ENCODE results near the gene GCKR. TPM values are rescaled to one million over a fixed set of nuclear protein-coding genes. Genes with fewer than 3 reads are reported as not detected.

Gene GCKR
- total and polyA plus RNA-seq, 2 of the 13 experiments (the other 11 are each of a cell fraction or from before 2014, with no cell fraction given) = 15.2 to 48.3 TPM

GRCh38 chr2:27489498-27490397 lies 6.9 kb upstream of the GCKR start, which contains the start of gene IFT172 (continued):
- peak in 1 of 2 experiments; percentile 73; a peak in 1 of 4 replicates for TF ChIP-seq KLF16 (CRISPR knock-in tag; IDR thresholded peaks at IDR 0.05)
- TF ChIP-seq NCOA1 (CRISPR knock-in tag; IDR thresholded peaks at IDR 0.05) = no peak
- no peak for TF ChIP-seq ZNF709 (CRISPR knock-in tag; IDR thresholded peaks at IDR 0.05)
- peak; percentile 30; the same call in 1 of the 2 replicates for TF ChIP-seq ZSCAN29 (CRISPR knock-in tag; conservative IDR thresholded peaks at IDR 0.05)
- TF ChIP-seq, protein P1, sequence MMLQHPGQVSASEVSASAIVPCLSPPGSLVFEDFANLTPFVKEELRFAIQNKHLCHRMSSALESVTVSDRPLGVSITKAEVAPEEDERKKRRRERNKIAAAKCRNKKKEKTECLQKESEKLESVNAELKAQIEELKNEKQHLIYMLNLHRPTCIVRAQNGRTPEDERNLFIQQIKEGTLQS (CRISPR knock-in tag; IDR thresholded peaks at IDR 0.05) = 0 out of 2 replicates have a peak, but pooled peaks have one; percentile 37
- TF ChIP-seq SRY (CRISPR knock-in tag; IDR thresholded peaks at IDR 0.05) = peak; percentile 33; the same call in 1 of the 2 replicates
- no peak for TF ChIP-seq NFE2L2 (IDR thresholded peaks at IDR 0.05; ENCODE audit: low read length)
- no peak for TF ChIP-seq SMARCC2 (IDR thresholded peaks at IDR 0.05)
- no peak; the same call in 1 of the 2 replicates for TF ChIP-seq RELA (CRISPR knock-in tag; IDR thresholded peaks at IDR 0.05)
- TF ChIP-seq KDM5B (CRISPR knock-in tag; IDR thresholded peaks at IDR 0.05; ENCODE audit: borderline replicate concordance) = peak; percentile 74; the same call in 1 of the 2 replicates
- no peak for TF ChIP-seq NCOA5 (CRISPR knock-in tag; IDR thresholded peaks at IDR 0.05)
- TF ChIP-seq ZBTB7A (CRISPR knock-in tag; IDR thresholded peaks at IDR 0.05) = no peak
- peak; percentile 100 for TF ChIP-seq MXI1 (IDR thresholded peaks at IDR 0.05; ENCODE audit: borderline replicate concordance, low read depth, low read length)
- peak; percentile 56; the same call in 1 of the 2 replicates for TF ChIP-seq RBAK (CRISPR knock-in tag; IDR thresholded peaks at IDR 0.05)
- peak; percentile 46; the same call in 1 of the 2 replicates for TF ChIP-seq NCOR1 (IDR thresholded peaks at IDR 0.05; ENCODE audit: borderline replicate concordance, low read length)
- TF ChIP-seq GATA4 (IDR thresholded peaks at IDR 0.05; ENCODE audit: borderline replicate concordance, low read depth) = no peak
- TF ChIP-seq MTA1 (CRISPR knock-in tag; IDR thresholded peaks at IDR 0.05; ENCODE audit: borderline replicate concordance) = peak; percentile 63; the same call in 1 of the 2 replicates
- TF ChIP-seq ZNF530 (CRISPR knock-in tag; IDR thresholded peaks at IDR 0.05; ENCODE audit: low read depth) = no peak
- TF ChIP-seq ZNF567 (CRISPR knock-in tag; IDR thresholded peaks at IDR 0.05; ENCODE audit: borderline replicate concordance) = no peak
- no peak for TF ChIP-seq NFE2 (CRISPR knock-in tag; IDR thresholded peaks at IDR 0.05)
- TF ChIP-seq SRSF1 (optimal IDR thresholded peaks at IDR 0.05; ENCODE audit: low read depth, low read length) = no peak
- peak; percentile 94; the same call in 1 of the 2 replicates for TF ChIP-seq HDAC1 (CRISPR knock-in tag; IDR thresholded peaks at IDR 0.05)
- TF ChIP-seq ZNF550 (CRISPR knock-in tag; IDR thresholded peaks at IDR 0.05; ENCODE audit: borderline replicate concordance) = no peak
- no peak for TF ChIP-seq ZNF777 (CRISPR knock-in tag; IDR thresholded peaks at IDR 0.05)
- no peak for TF ChIP-seq ZNF577 (CRISPR knock-in tag; IDR thresholded peaks at IDR 0.05; ENCODE audit: borderline replicate concordance, low read depth)
- TF ChIP-seq, protein P2, sequence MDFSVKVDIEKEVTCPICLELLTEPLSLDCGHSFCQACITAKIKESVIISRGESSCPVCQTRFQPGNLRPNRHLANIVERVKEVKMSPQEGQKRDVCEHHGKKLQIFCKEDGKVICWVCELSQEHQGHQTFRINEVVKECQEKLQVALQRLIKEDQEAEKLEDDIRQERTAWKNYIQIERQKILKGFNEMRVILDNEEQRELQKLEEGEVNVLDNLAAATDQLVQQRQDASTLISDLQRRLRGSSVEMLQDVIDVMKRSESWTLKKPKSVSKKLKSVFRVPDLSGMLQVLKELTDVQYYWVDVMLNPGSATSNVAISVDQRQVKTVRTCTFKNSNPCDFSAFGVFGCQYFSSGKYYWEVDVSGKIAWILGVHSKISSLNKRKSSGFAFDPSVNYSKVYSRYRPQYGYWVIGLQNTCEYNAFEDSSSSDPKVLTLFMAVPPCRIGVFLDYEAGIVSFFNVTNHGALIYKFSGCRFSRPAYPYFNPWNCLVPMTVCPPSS (IDR thresholded peaks at IDR 0.05) = no peak
- no peak for TF ChIP-seq ZNF780A (CRISPR knock-in tag; IDR thresholded peaks at IDR 0.05)
- TF ChIP-seq, protein P3, sequence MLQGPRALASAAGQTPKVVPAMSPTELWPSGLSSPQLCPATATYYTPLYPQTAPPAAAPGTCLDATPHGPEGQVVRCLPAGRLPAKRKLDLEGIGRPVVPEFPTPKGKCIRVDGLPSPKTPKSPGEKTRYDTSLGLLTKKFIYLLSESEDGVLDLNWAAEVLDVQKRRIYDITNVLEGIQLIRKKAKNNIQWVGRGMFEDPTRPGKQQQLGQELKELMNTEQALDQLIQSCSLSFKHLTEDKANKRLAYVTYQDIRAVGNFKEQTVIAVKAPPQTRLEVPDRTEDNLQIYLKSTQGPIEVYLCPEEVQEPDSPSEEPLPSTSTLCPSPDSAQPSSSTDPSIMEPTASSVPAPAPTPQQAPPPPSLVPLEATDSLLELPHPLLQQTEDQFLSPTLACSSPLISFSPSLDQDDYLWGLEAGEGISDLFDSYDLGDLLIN (CRISPR knock-in tag; IDR thresholded peaks at IDR 0.05; ENCODE audit: borderline replicate concordance) = no peak
- no peak for TF ChIP-seq ZNF564 (CRISPR knock-in tag; IDR thresholded peaks at IDR 0.05)
- TF ChIP-seq PCBP1 (IDR thresholded peaks at IDR 0.05; ENCODE audit: borderline replicate concordance, low read depth, low read length) = no peak

All from HepG2 (cell line).